GM12864 (cell line): ENCODE data around the gene NDUFA6.
A peak's percentile ranks its signal among the peaks of the same experiment; 100 is the strongest.
"Not testable (repeated sequence)": the region's sequence is repeated elsewhere in the genome, so short reads cannot be mapped to it uniquely, and the experiment has no call there.

ENCODE experiments used
- DNase-seq: peaks from one replicate; pipeline ENCODE4 v3.0.0-alpha.2; 2011; ENCODE audit warnings: low read depth
- H3K4me3 ChIP-seq: 2 replicates; pipeline ENCODE4 v1.5.1; 2011; ENCODE audit warnings: mild to moderate bottlenecking, low read depth, low read length, control low read depth
- CTCF ChIP-seq: IDR thresholded peaks from 2 replicates; pipeline ENCODE4 v1.5.1; 2011; ENCODE audit warnings: low read depth, mild to moderate bottlenecking, moderate library complexity, low read length, control low read depth, inconsistent platforms; ENCODE audit errors: missing control alignments

Gene NDUFA6

GRCh38 chr22:42090596-42091454, at the start of gene NDUFA6:
NDUFA6 (minus strand) TSS chr22:42090772; CDS start chr22:42090744, 28 bp downstream.
- peak; percentile 98 for DNase-seq
- peak; percentile 98 for TF ChIP-seq CTCF

GRCh38 chr22:42140153-42140552, 49.6 kb upstream of the NDUFA6 start:
- not testable (repeated sequence) for H3K4me3 ChIP-seq, DNase-seq

More at GRCh38 chr22:42090596-42091454, at the start of gene NDUFA6:
- H3K4me3 ChIP-seq: peak within 1 kb of the TSS; percentile 86

GRCh38 chr22:42139508-42139907, 48.9 kb upstream of the NDUFA6 start:
- not testable (repeated sequence) for H3K4me3 ChIP-seq, DNase-seq

DNA sequence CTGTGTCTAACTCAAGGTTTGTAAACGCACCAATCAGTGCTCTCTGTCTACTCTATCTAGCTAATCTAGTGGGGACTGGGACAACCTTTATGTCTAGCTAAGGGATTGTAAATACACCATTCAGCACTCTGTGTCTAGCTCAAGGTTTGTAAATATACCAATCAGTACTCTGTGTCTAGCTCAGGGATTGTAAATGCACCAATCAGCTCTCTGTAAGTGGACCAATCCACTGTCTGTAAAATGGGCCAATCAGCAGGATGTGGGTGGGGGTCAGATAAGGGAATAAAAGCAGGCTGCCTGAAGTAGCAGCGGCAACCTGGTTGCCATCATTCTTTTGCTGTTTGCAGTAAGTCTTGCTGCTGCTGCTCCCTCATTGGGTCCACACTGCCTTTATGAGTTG, 48.4 kb upstream of the NDUFA6 start:
- no peak for DNase-seq
- no peak overlapping the region for H3K4me3 ChIP-seq

DNA sequence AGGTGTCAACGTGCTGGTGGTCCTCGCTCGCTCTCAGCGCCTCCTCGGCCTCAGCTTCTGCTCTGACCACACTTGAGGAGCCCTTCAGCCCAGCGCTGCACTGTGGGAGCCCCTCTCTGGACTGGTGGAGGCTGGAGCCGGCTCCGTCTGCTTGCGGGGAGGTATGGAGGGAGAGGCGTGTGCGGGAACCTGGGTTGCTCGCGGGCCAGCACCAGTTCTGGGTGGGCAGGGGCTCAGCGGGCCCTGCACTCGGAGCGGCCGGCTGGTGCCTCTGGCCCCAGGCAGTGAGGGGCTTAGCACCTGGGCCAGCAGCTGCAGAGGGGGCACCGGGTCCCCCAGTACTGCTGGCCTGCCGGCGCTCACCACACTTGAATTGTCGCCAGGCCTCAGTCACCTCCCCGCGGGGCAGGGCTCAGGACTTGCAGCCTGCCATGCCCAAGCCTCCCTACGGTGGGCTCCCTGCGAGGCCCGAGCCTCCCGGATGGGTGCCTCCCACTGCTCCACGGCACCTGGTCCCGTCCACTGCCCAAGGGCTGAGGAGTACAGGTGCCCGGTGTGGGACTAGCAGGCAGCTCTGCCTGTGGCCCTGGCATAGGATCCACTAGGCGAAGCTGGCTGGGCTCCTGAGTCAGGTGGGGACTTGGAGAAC, 47.7 kb upstream of the NDUFA6 start:
- DNase-seq: no peak
- no peak overlapping the region for H3K4me3 ChIP-seq
- TF ChIP-seq CTCF: no peak

More for the DNA sequence above, 48.4 kb upstream of the NDUFA6 start:
- no peak for TF ChIP-seq CTCF

GRCh38 chr22:42135688-42136087, 45.1 kb upstream of the NDUFA6 start:
- not testable (repeated sequence) for DNase-seq, H3K4me3 ChIP-seq

DNA sequence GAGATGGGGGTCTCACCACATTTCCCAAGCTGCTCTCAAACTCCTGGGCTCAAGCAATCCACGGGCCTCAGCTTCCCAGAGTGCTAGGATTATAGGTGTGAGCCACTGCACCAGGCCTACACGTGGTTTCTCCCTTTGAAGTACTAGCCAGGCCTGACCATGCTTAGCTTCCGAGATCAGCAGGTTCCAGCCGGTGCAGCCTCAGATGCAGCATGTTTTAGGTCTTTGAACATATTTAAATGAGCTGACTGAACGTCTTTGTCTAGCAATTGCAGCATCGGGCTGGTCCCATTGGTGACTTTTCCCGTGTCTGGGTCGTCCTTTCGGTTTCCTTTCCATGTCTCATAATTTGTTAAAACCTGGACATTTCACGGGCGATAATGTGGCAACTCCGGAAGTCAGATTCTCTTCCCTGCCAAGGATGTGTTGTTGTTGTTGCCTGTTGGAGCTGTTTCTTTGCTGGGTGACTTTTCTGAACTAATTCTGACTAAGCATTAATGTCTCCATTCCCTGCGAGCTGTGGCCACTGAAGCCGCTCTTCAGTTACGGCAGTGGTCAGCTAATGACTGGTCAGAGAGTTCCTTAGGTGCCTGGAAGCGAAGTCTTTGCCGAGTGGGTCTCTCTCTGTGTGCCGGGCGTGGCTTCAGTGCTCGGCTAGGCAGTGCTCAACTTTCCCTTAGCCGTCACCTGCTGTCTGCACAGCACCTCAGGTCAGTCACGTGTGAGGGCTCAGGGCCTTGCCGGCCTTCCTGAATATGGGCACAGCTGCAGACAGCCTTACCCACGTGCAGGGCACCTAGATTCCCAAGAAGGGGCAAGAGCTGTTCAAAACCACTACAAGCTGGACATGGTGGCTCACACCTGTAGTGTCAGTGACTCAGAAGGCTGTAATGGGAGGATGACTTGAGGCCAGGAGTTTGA, 43.8 kb upstream of the NDUFA6 start:
- H3K4me3 ChIP-seq: no peak overlapping the region
- TF ChIP-seq CTCF: no peak
- no peak for DNase-seq

- no peak for TF ChIP-seq CTCF
- no peak for DNase-seq
- no peak overlapping the region for H3K4me3 ChIP-seq
Observed at GRCh38 chr22:42132457-42132856, 41.9 kb upstream of the NDUFA6 start.
